ENCODE results near the gene UBE2E3.
"Not testable (repeated sequence)": the region's sequence is repeated elsewhere in the genome, so short reads cannot be mapped to it uniquely, and the experiment has no call there.

The UBE2E3 gene

DNA sequence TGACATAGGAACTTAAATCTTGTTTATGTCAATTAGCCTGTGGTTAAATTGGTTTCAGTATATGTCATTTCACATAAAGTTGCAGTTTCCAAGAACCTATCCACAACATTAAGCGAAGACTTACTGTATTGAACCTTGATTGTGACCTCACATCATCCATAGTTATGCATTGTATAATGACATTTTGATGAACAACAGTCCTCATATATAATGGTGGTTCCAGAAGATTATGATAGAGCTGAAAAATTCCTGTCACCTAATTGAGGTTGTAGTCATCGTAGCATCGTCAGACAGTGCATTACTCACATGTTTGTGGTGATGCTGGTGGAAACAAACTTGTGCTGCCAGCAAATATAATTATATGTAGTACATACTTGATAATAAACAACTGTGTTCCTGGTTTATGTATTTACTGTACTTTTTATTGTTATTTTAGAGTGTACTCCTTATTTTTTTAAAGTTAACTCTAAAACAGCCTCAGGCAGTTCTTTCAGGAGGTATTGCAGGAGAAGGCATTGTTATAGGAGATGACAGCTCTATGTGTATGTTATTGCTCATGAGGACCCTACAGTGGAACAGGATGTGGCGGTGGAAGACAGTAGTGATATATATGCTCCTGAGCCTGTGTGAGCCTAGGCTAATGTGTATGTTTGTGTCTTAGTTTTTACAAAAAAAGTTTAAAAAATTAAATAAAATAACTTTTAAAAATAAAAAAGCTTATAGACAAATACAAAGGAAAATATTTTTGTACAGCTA, 56.6 kb downstream of the UBE2E3 start:
- Mint-ChIP-seq H3K9me3 (no peaks in the 10 kb centered on the region), H3K4me1 (ENCODE audit: low read depth) (peaks cover 37% of the 10 kb centered on the region), H3K4me3 (no peak overlapping the region), H3K27me3 (no peaks in the 10 kb centered on the region), H3K36me3 (ENCODE audit: low read depth) (peaks cover 6% of the 10 kb centered on the region), H3K27ac (no peak overlapping the region)

DNA sequence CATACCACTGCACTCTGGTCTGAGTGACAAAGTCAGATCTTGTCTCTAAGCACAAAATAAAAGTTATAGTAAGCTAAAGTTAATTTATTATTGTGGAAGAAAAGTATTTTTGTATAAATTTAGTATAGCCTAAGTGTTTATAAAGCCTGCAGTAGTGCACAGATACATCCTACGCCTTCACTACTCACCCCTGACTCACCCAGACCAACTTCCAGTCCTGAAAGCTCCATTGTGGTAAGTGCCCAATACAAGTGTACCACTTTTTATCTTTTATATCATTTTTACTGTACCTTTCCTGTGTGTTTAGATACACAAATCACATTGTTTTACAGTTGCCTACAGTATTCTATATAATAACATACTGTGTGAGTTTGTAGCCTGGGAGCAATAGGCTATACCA, 57.5 kb downstream of the UBE2E3 start:
- no peaks in the 10 kb centered on the region for H3K27me3 Mint-ChIP-seq
- H3K36me3 Mint-ChIP-seq (ENCODE audit: low read depth): peaks cover 2% of the 10 kb centered on the region
- H3K4me1 Mint-ChIP-seq (ENCODE audit: low read depth): peaks cover 39% of the 10 kb centered on the region
- H3K4me3 Mint-ChIP-seq: no peak overlapping the region
- H3K9me3 Mint-ChIP-seq: no peaks in the 10 kb centered on the region
- H3K27ac Mint-ChIP-seq: no peak overlapping the region

- Mint-ChIP-seq H3K9me3 (no peaks in the 10 kb centered on the region), H3K27me3 (no peaks in the 10 kb centered on the region), H3K4me3 (no peak overlapping the region), H3K4me1 (ENCODE audit: low read depth) (peaks cover 39% of the 10 kb centered on the region), H3K36me3 (ENCODE audit: low read depth) (no peaks in the 10 kb centered on the region), H3K27ac (no peak overlapping the region)
These were observed 58.4 kb downstream of the UBE2E3 start for GRCh38 chr2:181038796-181039195.

DNA sequence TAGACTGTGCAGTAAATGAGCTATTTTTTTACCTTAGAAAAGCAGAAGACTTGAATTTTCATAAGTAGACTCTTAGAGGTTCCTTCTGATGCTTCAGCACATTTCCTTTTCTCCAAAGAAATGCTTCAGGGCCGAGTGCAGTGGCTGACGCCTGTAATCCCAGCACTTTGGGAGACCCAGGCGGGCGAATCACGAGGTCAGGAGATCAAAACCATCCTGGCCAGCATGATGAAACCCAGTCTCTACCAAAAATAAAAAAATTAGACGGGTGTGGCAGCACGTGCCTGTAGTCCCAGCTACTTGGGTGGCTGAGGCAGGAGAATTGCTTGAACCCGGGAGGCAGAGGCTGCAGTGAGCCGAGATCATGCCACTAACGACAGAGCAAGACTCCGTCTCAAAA, 60.4 kb downstream of the UBE2E3 start:
- peaks cover 38% of the 10 kb centered on the region for H3K4me1 Mint-ChIP-seq (ENCODE audit: low read depth)
- H3K36me3 Mint-ChIP-seq (ENCODE audit: low read depth); H3K9me3 Mint-ChIP-seq; H3K27ac Mint-ChIP-seq; H3K4me3 Mint-ChIP-seq; H3K27me3 Mint-ChIP-seq: not testable (repeated sequence)

DNA sequence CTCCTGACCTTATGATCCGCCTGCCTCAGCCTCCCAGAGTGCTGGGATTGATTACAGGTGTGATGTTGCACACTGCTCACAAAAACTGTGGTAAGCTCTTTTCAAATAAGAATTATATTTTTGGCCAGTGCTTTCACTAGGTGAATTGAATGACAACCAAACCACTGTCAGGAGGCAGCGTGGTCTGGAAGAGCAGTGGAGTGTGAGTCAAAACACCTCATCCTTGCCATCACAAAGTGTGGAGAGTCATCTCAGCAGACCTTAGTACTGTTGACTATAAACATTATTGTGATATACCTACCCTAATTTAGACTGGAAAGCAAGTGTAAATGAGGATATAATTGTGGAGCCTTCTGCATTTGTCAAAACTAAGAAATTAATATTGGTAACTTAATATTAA, 61.3 kb downstream of the UBE2E3 start:
- H3K9me3 Mint-ChIP-seq: no peaks in the 10 kb centered on the region
- H3K27ac Mint-ChIP-seq: no peak overlapping the region
- H3K36me3 Mint-ChIP-seq (ENCODE audit: low read depth): no peaks in the 10 kb centered on the region
- no peaks in the 10 kb centered on the region for H3K27me3 Mint-ChIP-seq
- peaks cover 31% of the 10 kb centered on the region for H3K4me1 Mint-ChIP-seq (ENCODE audit: low read depth)
- H3K4me3 Mint-ChIP-seq: no peak overlapping the region

DNA sequence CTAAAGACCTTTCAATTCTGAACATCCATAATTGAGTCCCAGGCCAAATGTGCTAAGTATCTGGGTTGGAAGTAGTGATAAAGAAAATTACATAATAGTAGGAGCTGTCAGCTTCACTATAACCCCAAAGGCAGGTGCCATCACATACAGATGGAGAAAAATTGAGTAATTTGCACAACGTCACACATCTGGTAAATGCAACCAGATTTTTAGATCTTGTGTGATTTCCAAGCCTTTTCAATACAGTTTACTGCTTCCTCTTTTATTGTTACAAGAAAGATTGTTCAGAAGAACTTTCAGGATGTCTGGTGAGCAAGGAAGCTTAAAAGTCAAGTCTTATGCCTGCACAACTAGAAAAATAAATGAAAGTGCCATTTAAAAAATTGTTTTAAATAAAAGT, 62.3 kb downstream of the UBE2E3 start:
- H3K4me3 Mint-ChIP-seq: no peak overlapping the region
- no peaks in the 10 kb centered on the region for H3K27me3 Mint-ChIP-seq
- no peaks in the 10 kb centered on the region for H3K9me3 Mint-ChIP-seq
- H3K27ac Mint-ChIP-seq: no peak overlapping the region
- H3K36me3 Mint-ChIP-seq (ENCODE audit: low read depth): no peaks in the 10 kb centered on the region
- peaks cover 21% of the 10 kb centered on the region for H3K4me1 Mint-ChIP-seq (ENCODE audit: low read depth)

DNA sequence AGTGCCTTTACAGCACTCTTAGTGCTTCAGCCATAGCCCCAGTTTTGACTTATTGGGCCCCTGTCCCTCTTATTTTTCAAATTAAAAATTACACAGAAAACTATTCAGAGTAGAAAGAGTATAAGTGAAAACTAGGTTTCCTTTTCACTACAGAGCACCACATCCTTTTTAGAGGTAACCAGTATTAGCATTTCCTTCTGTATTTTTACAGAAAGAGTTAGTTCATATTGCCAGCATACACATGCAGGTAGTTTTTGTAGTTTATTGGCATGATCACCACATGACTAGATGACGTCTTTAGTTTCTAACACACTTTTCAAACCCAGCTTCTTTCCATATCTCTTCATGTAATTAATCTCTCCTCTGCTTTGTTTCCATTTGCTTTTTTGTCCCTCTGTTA, 66.4 kb downstream of the UBE2E3 start:
- no peak overlapping the region for H3K27ac Mint-ChIP-seq
- H3K36me3 Mint-ChIP-seq (ENCODE audit: low read depth): no peaks in the 10 kb centered on the region
- no peaks in the 10 kb centered on the region for H3K9me3 Mint-ChIP-seq
- no peaks in the 10 kb centered on the region for H3K27me3 Mint-ChIP-seq
- H3K4me3 Mint-ChIP-seq: no peak overlapping the region
- peaks cover 4% of the 10 kb centered on the region for H3K4me1 Mint-ChIP-seq (ENCODE audit: low read depth)

- Mint-ChIP-seq H3K27ac (no peak overlapping the region), H3K27me3 (no peaks in the 10 kb centered on the region), H3K4me1 (ENCODE audit: low read depth) (peaks cover 9% of the 10 kb centered on the region), H3K9me3 (no peaks in the 10 kb centered on the region), H3K4me3 (no peak overlapping the region), H3K36me3 (ENCODE audit: low read depth) (no peaks in the 10 kb centered on the region)
These were observed 67.4 kb downstream of the UBE2E3 start for GRCh38 chr2:181047829-181048228.

DNA sequence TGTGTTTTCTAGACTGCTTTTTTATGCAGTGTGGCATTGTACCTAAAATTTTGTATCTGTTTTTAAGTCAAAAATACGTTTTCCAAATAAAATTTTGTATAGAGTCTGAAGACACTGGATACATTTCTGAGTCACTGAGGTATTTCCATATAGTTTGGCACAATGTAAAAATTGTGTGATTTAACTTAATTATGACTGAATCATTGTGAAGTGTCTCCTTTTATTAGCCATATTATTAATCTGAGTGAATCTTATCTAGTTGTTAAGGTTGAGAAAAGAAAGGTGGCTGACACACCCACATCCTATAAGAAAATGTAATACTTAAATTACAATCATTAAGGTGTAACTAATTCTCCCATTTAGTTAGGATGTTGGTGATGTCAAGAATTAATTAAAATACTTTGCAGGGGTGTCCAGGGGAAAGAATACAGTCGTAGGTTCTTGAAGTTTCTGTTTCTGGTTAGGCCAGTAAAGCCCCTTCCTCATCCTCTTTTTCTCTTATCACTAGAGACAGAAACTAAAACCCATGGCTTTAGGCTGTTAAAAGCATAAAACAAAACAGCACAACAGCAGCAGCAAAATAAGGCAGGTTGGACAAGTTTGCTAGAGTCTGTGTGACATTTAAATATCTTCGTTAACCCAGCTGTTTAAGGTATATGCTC, 71.6 kb downstream of the UBE2E3 start:
- H3K4me3 Mint-ChIP-seq: no peak overlapping the region
- H3K27ac Mint-ChIP-seq: no peak overlapping the region
- H3K36me3 Mint-ChIP-seq (ENCODE audit: low read depth): no peaks in the 10 kb centered on the region
- no peaks in the 10 kb centered on the region for H3K27me3 Mint-ChIP-seq
- peaks cover 11% of the 10 kb centered on the region for H3K4me1 Mint-ChIP-seq (ENCODE audit: low read depth)
- H3K9me3 Mint-ChIP-seq: no peaks in the 10 kb centered on the region

DNA sequence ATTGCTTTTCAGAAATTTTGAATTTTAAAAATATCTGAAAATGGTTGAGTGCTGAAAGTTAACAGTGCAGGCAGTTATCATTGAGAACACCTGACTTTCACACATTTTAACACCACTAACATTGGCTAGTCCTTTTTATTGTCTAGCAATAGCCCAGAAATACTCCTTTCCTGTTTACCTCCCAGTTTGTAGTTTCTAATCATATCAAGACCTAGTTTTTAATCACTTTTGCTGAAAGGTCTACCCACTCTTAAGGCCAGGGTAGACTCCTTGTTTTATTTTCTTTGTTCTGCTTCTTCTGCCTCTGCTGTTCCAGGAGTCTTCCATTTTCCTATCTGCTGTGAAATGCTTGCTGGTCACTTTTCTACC, 72.1 kb downstream of the UBE2E3 start:
- Mint-ChIP-seq H3K27me3 (no peaks in the 10 kb centered on the region), H3K36me3 (ENCODE audit: low read depth) (no peaks in the 10 kb centered on the region), H3K4me3 (no peak overlapping the region), H3K4me1 (ENCODE audit: low read depth) (peaks cover 11% of the 10 kb centered on the region), H3K9me3 (no peaks in the 10 kb centered on the region), H3K27ac (no peak overlapping the region)

DNA sequence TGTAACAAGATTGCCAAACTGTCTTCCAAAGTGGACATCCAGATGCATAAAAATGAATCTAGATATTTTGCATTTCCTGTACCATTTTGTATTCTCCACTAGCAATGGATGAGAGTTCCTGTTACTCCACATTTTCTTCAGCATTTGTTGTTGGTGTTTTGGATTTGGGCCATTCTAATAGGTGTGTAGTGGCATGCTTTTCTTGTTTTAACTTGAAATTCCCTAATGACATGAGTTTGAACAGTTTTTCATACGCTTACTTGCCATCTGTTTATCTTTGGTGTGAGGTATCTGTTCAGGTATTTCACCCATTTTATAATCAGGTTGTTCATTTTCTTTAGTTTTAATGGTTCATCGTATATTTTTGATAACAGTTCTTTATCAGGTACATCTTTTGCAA, 73.9 kb downstream of the UBE2E3 start:
- no peaks in the 10 kb centered on the region for H3K27me3 Mint-ChIP-seq
- peaks cover 11% of the 10 kb centered on the region for H3K4me1 Mint-ChIP-seq (ENCODE audit: low read depth)
- H3K36me3 Mint-ChIP-seq (ENCODE audit: low read depth): no peaks in the 10 kb centered on the region
- no peak overlapping the region for H3K27ac Mint-ChIP-seq
- H3K9me3 Mint-ChIP-seq: no peaks in the 10 kb centered on the region
- no peak overlapping the region for H3K4me3 Mint-ChIP-seq

DNA sequence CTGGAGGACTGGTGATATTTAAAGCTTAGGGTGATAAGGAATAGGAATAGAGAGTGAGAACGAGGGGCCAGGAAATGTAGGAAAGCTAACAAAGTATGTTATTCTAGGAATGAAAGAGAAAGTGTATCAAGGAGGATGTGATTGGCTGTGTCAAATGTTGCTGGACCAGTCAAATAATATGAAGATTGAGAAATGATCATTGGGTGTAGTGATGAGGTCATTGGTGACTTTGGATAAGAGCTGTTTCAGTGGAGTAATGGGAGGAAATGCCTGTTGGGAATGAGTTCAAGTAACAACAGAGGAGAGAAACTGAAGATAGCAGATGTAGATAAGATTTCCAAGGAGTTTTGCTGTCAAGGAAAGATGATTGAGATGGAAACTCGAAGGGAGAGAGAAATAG, 74.4 kb downstream of the UBE2E3 start:
- Mint-ChIP-seq H3K4me3 (no peak overlapping the region), H3K27me3 (no peaks in the 10 kb centered on the region), H3K36me3 (ENCODE audit: low read depth) (no peaks in the 10 kb centered on the region), H3K4me1 (ENCODE audit: low read depth) (peaks cover 11% of the 10 kb centered on the region), H3K9me3 (no peaks in the 10 kb centered on the region), H3K27ac (no peak overlapping the region)

- Mint-ChIP-seq H3K4me1 (ENCODE audit: low read depth) (no peaks in the 10 kb centered on the region), H3K27ac (no peak overlapping the region), H3K4me3 (no peak overlapping the region), H3K9me3 (no peaks in the 10 kb centered on the region), H3K27me3 (no peaks in the 10 kb centered on the region), H3K36me3 (ENCODE audit: low read depth) (peaks cover 18% of the 10 kb centered on the region)
These were observed 78.2 kb downstream of the UBE2E3 start for GRCh38 chr2:181058378-181059269.

DNA sequence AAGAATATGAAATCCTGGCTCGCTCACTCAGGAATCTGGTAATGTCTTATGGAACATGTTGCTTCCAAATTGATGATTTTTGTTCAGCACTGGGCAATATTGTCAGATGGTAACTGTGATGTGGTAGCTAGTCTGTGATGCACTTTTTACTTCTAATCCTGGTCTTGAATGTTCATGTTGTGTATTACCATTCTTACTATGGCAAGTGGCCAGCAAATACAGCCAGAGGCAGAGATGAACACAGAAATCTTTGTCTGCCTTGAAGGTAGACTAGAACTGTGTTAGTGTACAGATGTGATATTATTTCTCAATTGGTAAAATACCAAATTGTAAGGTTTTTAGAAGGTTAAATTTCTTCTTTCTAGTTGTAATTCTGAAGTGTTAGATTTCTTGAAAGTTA, 83.3 kb downstream of the UBE2E3 start:
- H3K9me3 Mint-ChIP-seq: no peaks in the 10 kb centered on the region
- H3K4me3 Mint-ChIP-seq: no peak overlapping the region
- no peaks in the 10 kb centered on the region for H3K4me1 Mint-ChIP-seq (ENCODE audit: low read depth)
- H3K27ac Mint-ChIP-seq: no peak overlapping the region
- H3K36me3 Mint-ChIP-seq (ENCODE audit: low read depth): peaks cover 20% of the 10 kb centered on the region
- no peaks in the 10 kb centered on the region for H3K27me3 Mint-ChIP-seq

DNA sequence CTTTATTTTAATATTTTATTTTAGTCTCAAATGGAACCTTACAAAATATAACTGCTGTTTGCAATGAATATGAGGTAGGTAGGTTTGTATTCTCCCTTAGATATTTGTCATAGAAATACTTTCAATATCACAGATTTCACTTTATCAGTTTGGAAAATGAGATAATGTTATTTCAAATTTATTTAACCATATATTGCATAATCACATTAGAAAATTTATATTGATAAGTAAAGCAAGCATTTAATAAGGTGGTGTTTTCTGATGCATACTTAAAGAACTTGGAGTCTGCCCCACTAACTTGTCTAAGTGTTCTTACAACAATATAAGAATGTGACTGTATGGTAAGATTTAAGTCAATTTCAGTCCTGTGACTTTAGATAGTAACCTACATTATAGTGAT, 85.1 kb downstream of the UBE2E3 start:
- Mint-ChIP-seq H3K36me3 (ENCODE audit: low read depth) (peaks cover 16% of the 10 kb centered on the region), H3K27me3 (no peaks in the 10 kb centered on the region), H3K27ac (no peak overlapping the region), H3K4me3 (no peak overlapping the region), H3K9me3 (no peaks in the 10 kb centered on the region), H3K4me1 (ENCODE audit: low read depth) (no peaks in the 10 kb centered on the region)

Measured in stimulated activated naive CD8-positive, alpha-beta T cell treated with anti-CD3 and anti-CD28 coated beads, Interleukin-15, Interleukin-2, amounts not matched to agents 100 ng/mL and 50 ng/mL, for 24 hours (primary cell).